ENCODE results near the gene CLEC2B.

DNA sequence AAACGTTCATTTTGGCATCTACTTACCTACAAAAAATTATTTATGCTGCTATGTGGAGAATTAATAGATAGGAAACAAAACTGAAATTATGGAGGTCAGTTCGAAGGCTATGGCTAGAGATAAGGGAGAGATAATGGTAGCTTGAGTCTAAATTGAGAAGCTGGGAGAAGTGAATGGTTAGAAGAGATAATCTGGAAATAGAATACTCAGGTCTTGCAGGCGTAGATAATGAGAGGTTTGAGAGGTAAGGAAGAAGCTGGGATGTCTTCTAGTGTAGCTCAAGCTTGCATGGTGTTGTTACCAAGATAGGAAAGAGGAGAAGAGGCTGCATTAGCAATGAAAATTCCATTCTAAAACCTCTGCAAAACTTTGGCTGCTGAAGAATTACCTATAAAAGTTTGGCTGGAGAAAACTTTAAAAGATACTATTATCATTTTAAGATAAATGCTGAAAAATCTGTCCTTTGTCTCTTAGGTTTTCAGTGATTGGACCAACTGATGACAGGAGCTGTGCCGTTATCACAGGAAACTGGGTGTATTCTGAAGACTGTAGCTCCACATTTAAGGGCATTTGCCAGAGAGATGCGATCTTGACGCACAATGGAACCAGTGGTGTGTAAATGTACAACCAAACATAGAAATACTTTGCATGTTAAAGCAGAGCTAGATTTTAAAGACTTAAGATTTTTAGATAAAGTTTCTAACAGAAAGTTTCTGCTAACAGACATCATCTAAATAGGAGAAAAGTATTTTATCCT is 26.2 kb upstream of the CLEC2B start:
- TF ChIP-seq, protein P1, sequence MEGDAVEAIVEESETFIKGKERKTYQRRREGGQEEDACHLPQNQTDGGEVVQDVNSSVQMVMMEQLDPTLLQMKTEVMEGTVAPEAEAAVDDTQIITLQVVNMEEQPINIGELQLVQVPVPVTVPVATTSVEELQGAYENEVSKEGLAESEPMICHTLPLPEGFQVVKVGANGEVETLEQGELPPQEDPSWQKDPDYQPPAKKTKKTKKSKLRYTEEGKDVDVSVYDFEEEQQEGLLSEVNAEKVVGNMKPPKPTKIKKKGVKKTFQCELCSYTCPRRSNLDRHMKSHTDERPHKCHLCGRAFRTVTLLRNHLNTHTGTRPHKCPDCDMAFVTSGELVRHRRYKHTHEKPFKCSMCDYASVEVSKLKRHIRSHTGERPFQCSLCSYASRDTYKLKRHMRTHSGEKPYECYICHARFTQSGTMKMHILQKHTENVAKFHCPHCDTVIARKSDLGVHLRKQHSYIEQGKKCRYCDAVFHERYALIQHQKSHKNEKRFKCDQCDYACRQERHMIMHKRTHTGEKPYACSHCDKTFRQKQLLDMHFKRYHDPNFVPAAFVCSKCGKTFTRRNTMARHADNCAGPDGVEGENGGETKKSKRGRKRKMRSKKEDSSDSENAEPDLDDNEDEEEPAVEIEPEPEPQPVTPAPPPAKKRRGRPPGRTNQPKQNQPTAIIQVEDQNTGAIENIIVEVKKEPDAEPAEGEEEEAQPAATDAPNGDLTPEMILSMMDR (conservative IDR thresholded peaks at IDR 0.05): no peak
- no peak for TF ChIP-seq ZFX (IDR thresholded peaks at IDR 0.05)

Measured in C4-2B (cell line).